ENCODE results near the gene PYY.

DNA sequence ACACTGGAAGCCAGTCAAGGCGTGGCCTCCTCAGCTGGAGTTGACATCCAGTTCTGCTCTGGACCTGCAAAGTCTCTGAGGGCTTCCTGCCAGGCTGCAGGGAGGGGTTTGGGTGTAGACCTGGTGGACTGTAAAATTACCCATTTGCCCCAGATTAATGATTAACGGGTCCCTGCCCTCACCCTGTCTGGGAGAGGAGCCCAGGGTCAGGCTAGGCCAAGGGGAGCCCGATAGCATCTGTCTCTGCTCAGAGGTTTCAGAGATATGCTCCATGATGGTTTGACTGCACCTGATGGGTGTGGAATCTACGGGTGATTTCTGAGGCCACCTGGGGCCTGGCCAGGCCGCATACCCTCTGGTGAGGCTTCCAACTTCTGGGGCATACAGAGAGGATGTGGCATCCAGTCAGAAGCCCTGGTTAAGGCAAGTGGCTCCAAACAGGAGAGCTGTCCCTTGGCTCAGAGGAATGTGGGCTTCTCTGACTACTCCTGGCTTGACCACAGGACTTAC is 22.6 kb downstream of the PYY start:
- TF ChIP-seq EZH2 (IDR thresholded peaks at IDR 0.05) (no peak), EZH2phosphoT487 (IDR thresholded peaks at IDR 0.05) (no peak)
- TF ChIP-seq, protein P1, sequence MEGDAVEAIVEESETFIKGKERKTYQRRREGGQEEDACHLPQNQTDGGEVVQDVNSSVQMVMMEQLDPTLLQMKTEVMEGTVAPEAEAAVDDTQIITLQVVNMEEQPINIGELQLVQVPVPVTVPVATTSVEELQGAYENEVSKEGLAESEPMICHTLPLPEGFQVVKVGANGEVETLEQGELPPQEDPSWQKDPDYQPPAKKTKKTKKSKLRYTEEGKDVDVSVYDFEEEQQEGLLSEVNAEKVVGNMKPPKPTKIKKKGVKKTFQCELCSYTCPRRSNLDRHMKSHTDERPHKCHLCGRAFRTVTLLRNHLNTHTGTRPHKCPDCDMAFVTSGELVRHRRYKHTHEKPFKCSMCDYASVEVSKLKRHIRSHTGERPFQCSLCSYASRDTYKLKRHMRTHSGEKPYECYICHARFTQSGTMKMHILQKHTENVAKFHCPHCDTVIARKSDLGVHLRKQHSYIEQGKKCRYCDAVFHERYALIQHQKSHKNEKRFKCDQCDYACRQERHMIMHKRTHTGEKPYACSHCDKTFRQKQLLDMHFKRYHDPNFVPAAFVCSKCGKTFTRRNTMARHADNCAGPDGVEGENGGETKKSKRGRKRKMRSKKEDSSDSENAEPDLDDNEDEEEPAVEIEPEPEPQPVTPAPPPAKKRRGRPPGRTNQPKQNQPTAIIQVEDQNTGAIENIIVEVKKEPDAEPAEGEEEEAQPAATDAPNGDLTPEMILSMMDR (IDR thresholded peaks at IDR 0.05) = no peak

Measured in neural progenitor cell (in vitro differentiated cells).